Measurements from ENCODE around the gene CDC14B.
A peak's percentile ranks its signal among the peaks of the same experiment; 100 is the strongest.
"Not testable (repeated sequence)": the region's sequence is repeated elsewhere in the genome, so short reads cannot be mapped to it uniquely, and the experiment has no call there.

CDC14B gene

DNA sequence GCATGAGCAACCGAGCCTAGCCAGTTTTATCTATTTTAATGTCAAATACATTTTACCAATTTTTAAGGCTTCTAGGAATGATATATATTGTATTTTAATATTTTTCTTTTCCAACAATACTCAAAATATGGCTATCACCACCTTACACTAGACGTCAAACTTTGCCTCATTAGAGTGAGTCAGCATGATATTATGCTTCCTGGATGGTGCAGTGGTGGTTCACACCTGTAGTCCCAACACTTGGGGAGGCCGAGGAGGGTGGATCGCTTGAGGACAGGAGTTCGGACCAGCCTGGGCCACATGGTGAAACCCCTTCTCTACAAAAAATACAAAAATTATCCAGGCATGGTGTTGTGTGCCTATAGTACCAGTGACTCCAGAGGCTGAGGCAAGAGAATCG is 7.3 kb upstream of the CDC14B start:
- DNase-seq (ENCODE audit: low read depth in 1 of 2, low spot score in 1 of 2): no peak

DNA sequence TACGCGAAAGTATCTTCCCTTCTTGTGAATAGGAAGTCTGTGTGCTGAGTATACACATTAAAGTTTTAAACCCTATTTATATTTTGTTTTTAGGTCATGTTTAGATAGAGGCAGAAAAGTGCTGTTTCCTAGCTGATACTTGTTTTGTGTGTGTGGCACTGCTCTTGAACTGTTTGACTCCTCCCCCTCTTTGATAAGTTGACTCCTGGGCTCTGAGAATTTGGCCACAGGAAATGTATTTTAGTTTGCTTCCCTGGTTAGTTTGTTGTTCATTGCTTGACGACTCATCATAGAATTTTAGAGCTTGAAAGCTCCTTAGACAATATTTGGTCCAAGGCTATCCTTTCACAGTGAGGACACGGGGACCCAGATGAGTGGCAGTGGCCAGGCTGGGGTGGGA is 2.0 kb upstream of the CDC14B start:
- DNase-seq (ENCODE audit: low read depth in 1 of 2, low spot score in 1 of 2): no peak

DNA sequence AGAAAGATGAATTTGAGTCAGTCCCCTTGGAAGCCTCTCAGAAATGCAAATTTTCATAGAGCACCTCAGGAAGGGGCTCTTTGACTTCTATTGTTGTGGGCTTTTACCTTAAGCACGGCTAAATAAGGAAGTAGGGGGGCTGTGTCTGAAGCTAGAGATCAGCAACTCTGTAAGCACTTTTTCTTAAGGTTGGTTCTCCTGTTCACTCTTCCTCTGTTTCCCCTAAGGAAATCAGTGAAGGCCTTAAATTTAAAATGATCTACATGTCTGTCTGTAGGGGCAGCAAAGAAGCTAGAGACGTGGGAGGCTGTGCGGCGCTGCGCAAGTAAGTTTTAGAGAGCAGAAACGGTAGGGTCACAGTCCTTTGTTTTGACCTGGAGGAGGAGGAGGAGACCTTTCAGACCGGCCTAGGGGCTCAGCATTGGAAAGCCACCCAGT is 1.2 kb upstream of the CDC14B start:
- no peak for DNase-seq (ENCODE audit: low read depth in 1 of 2, low spot score in 1 of 2)

DNA sequence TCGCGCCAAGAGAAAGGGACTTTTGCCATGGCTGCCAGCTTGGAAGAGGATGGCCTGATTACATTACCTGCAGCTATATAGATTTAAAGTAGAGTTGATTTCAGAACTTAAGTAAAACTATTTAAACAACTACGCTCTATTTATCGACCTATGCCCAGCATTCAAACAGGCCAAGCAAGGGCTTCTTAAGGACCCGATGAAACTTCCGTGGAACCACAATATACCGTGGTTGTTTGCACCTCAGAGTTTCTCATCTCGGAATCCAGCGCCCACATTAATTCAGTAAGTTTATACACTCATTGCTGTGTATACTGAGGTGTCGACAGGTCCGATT is 505 bp upstream of the CDC14B start:
- DNase-seq (ENCODE audit: low read depth in 1 of 2, low spot score in 1 of 2): no peak

DNA sequence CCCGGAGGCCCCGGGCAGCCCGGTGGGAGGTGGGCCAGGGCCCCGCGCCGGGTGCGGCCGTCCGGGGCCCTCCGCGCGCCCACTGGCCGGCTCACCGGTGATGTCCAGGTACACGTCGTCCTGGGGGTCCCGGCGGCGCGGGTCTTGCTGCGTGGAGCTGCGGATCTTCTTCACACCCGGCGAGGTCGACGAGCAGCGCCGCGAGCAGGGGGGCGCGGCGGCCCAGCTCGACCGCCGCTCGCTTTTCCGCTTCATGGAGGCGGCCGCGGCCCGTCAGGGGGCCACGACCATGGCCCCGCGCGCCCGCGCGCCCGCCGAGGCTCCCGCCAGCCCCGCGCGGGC is 548 bp downstream of the CDC14B start:
- DNase-seq (ENCODE audit: low read depth in 1 of 2, low spot score in 1 of 2): no peak

DNA sequence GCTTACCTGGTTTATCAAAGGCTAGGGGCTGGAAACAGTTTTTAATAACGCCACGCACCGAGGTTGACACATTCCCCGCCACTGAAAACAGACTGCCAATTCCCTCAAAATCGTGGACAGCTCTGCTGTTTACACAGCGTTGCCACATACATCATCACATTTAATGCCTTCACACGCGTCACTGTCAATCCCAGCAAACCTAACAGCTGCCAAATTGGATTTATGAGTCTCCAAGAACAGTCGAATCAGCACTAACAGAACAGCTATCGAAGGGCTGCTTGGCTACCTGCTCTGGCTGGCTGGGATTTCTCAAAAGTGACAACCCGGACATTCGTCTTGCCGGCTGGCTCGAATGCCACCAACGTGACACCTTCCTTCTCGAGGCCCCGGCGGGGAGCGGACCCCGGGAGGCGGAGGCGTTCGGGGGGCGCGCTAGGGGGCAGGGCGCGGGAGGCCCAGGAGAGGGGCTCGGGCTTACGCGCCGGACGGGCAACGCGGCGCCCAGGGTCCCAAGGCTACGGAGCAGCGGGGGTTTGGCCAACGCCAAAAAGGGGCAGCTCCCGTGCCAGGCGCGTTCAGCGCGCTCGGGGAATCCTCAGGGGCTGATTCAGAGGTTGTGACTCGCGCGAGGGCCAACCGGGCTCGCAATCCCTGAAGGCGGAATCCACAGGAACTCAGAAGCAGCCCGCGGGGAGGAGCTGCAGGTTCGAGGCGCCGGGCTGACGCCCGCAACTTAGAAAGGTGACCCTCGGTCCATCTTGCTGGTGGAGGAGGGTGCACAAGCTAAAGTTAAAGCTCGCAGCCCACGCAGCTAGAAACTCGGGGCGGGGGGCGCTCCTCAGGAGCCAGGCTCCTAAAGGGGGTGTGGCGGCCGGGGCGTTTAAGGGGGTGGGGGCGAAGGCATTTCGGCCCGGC is 1.2 kb downstream of the CDC14B start:
- DNase-seq (ENCODE audit: low read depth in 1 of 2, low spot score in 1 of 2): peak in 1 of 2 donors; percentile 5

DNA sequence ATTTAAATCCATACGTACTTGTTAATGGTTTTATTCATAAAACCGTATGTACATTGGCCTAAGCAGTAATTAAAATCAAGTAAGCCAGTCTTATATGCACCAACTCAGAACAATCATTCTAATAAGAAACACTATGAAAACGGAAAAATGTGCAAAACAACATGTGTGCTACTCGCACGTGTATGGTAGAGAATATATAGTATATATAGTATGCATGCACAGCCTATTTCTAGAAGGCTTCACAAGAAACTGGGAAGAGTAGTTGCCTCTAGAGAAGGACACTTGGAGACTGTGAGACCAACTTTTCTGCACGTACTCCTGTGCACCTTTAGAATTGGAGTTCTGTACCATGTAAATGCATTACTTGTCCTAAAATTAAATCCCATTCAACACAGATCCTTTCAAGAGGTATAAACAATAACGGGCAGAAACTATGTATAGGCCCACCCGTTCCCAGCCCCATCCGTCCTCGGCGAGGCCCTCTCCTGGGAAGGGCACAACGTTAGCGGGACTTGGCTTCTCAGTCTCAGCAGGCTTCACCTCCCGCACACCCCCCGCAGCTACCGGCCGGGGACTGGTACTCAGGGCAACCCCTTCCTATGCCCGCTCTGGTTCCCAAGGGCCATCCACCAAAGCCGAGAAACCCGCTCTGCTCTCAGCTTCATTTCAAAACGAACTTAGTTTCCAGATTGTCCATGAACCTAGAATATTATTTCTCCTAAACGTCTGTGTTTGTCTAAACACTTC is 2.0 kb downstream of the CDC14B start:
- no peak for DNase-seq (ENCODE audit: low read depth in 1 of 2, low spot score in 1 of 2)

DNA sequence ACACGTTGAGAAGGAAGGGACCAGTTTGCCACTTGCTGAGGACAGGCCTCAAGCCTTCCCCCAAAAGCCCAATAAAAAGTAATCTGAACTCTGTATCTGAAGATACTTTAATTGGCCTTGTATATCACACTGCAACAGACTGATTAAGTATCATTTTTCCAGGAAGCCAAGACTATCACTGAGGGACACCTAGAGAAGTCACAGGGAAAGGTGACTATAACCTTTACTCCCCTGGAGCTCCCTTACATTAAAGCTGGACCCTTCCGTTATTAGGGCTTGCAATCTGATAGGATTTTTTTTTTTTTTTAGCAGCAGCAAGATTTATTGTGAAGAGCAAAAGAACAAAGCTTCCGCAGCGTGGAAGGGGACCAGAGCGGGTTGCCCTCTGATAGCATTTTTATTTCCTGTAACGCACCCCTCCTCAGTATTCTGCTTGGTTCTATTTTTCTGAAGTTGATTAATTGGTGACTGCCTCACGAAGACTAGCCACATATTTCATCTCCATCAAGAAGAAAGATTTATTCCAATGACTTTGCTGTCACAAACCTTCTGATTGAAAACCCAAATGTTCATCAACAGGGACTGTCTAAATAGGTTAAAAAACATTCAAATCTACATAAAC is 2.7 kb downstream of the CDC14B start:
- DNase-seq (ENCODE audit: low read depth in 1 of 2, low spot score in 1 of 2): no peak

DNA sequence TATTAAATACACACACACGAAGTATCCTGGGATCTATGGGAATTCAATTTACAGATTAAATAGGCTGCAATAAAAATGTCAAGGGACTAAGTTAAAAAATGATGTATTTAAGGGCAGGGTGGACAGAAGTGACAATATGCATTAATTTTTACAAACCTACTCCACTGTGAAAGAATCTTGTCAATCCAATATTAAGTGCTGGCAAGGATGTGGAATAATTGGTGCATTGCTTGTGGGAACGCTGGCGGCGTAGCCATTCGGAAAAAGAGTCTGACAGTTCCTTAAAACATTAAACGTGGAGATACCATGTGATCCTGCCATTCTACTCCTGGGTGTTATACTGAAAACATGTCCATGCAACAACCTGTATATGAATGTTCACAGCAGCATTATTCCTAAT is 4.2 kb downstream of the CDC14B start:
- no peak for DNase-seq (ENCODE audit: low read depth in 1 of 2, low spot score in 1 of 2)

DNA sequence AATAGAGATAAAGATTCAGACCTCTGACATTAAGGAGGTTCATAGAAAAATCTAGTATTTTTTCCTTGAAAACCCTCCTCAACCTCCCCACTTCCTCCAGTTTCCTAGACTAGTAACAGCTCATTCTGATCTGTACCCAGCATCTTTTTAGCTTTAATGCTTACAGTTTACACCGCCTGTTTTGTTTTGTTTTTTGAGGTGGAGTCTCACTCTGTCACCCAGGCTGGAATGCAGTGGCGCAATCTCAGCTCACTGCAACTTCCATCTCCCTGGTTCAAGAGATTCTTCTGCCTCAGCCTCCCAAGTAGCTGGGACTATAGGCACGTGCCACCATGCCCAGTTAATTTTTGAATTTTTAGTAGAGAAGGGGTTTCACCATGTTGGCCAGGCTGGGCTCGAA is 5.0 kb downstream of the CDC14B start:
- not testable (repeated sequence) for DNase-seq (ENCODE audit: low read depth in 1 of 2, low spot score in 1 of 2)

DNA sequence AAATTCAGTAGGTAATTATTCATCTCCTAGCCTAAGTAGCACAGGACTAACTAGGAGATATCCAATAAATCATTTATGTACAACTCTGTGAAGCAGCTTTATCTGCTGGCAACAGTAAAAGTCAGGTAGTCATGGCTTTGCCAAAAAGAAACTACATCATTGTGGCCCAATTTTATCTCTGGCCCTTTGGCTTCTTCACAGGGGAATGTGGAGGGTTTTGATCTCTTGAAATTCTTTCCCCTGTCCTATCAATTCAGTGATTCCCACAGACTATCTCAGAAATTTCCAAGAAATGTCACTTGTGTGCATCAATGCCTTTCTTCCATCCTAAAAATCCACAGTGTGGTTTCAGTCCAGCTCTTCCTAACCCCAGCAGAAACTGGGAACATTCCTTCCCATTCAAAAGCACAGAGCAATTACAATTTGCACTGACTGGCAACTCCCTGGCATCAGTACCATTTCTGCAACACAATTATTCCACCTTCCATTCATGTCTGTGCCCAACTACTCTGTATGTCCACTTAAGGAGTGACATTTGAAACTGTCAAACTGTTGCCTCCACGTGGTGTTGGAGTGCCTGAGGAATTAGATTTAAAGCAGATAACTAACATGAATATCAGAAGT is 6.6 kb downstream of the CDC14B start:
- no peak for DNase-seq (ENCODE audit: low read depth in 1 of 2, low spot score in 1 of 2)

DNA sequence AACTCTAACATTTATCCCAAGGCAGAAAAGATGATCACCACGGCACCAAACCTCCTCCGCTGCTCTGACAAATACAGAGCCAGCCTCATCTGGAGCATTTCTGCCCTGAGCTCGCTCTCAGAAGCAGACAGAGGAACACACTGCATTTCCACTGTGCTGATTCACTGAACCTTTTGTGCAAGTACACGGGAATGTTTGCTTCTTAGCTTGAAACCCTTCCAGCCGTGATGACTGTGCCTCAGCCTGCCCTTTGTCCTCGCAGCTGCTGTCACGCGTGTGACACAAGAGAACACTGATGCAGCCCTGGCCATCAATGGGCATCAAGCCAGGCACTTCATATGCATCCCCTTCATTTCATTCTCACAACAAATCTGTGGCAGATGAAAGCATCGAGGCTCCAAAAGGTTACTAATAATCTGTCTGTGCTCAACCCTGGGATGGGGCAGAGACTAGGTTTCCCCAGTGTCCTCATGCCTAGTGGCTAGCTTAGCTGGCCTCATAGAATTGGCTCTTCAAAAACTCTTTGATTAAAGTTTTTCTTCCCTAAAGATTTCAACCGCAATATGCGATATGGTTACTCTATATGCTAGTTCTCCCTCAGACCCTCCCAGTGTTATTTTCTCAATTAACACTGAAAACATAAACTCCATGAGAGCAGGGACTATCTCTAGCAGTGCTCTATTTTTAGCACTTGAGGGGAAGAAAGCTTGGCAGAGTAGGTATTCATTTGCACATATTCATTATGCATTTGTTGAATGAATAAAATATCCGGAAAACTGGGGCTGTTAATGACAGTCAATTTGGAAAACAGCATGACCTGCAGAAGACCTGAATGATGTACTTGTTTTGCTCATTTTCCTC is 7.3 kb downstream of the CDC14B start:
- no peak for DNase-seq (ENCODE audit: low read depth in 1 of 2, low spot score in 1 of 2)

DNA sequence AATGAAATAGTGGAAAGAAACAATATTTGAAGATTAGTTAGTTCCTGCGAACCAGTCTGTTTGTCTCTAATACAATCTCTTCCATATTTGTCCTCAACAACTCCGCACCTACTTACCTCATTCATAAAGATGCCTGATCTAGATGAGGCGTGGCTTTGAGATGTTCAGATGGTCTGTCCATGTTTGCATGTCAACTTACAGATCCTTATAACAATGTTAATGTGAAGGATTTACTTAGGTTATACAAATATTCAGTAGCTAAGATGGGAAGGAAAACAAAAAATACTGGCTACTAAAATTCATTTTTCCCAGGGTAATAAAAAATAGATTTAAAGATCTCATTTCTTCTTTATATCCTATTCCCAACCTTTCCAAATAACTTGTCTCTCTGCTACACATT is 8.3 kb downstream of the CDC14B start:
- DNase-seq (ENCODE audit: low read depth in 1 of 2, low spot score in 1 of 2): no peak

DNA sequence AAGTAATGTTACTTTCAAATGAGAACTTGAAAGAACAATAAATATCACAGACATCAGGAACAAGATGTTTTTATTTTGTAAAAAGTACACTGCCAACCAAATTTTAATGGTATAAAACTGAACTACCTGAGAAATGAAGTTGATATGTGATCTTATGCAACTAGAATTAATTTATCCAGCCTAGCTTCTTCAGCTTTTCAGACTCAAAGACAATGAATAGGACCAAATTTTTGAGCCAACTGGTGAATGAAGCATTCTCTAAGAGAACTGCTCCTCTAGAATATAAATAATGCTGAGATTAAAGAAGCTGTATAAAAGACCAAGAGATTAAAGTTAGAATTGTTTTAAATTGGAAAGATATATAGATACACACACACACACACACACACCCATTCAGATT is 9.9 kb downstream of the CDC14B start:
- no peak for DNase-seq (ENCODE audit: low read depth in 1 of 2, low spot score in 1 of 2)

DNA sequence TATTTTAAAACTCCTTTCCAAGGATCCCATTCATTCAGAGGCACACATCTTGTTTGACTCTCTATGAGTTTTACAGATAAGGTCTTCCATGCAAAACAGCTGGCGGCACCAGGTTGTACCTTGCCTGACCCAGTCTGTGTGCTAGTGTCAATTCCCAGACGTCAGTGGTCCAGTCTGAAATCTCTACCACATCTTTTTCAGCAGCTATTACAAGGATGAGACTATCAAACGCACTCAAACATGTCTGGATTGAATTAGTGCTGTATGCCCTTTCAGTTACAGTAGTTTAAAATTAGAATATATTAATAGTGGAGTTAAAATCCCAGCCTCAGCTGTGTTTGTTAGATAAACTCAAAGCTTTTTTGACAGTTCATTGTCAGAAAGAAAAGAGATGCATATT is 11.7 kb downstream of the CDC14B start:
- no peak for DNase-seq (ENCODE audit: low read depth in 1 of 2, low spot score in 1 of 2)

DNA sequence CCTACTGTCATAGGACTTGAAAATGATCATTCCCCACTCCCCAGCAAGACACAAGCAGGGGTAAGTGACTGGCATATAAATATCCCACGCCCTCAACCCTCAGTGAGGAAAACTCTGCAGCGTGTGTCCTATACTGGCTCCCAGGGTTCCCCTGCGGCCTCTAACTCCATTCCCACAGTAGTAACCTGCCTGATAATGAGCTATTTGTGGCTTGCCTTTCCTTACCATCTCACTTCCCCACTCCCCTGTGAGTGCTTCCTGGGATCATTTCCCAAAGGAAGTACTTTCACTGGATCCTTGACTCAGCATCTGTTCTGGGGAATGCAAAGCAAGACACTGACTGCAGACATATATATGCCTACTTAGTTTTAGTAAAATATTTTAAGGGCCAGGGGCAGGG is 14.3 kb downstream of the CDC14B start:
- no peak for DNase-seq (ENCODE audit: low read depth in 1 of 2, low spot score in 1 of 2)

DNA sequence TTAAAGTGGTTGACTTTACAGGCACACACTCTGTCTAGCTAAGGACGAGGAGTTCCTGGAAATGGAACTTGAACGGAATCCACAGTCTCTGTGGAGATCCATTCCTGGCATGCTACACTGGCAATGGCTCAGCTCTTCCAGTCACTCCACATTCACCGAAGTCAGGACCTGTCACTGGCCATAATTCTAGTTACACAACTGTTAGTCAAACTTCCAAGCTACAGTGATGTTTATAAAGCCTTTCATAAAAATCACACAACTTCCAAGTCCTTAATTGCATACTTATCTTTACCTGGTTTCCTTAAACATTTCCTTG is 15.7 kb downstream of the CDC14B start:
- no peak for DNase-seq (ENCODE audit: low read depth in 1 of 2, low spot score in 1 of 2)

DNA sequence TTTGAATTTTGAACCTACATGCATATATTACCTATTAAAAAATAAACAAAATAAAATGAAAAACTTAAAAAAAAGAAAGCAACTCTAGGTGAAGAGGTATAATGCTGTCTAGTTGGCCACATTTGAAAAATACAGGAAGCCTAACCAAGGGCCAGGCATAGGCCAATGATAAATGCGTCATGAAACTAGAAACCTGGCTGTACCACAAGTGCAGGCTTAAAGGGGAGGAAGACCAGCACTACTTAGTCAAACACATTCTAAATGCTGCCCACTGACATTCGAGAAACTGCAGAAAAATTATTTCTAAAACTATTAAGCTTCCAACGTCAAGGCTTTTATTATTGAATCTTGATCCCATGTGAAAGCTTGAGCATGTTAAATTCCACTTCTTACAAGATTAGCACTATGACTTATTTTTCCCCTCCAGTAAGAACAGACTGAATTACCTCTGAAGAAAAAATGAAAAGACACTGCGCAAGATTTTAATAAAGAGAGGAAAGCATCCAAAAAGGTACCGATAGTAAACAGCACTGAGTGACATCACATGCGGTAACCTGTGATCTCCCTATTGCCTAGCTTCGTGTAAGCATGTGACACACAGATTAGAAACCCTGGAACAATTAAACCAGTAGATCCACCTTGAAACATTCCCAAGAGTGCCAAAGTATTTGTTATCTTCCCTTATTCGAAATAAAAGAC is 16.2 kb downstream of the CDC14B start:
- no peak for DNase-seq (ENCODE audit: low read depth in 1 of 2, low spot score in 1 of 2)

DNA sequence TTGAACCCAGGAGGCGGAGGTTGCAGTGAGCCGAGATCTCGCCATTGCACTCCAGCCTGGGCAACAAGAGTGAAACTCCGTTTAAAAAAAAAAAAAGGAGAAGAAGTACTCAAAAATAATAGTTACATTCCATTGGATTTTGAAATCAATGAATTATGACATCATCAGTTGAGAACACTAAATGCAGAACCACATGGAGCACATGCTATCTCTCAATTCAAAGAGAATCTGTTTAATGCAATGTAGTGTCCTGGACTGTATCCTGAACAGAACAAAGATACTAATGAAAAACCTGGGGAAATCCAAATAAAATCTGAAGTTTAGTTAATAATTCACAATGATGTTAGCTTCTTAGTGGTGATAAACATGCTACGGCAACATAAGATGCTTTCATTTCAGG is 20.3 kb downstream of the CDC14B start:
- no peak for DNase-seq (ENCODE audit: low read depth in 1 of 2, low spot score in 1 of 2)

DNA sequence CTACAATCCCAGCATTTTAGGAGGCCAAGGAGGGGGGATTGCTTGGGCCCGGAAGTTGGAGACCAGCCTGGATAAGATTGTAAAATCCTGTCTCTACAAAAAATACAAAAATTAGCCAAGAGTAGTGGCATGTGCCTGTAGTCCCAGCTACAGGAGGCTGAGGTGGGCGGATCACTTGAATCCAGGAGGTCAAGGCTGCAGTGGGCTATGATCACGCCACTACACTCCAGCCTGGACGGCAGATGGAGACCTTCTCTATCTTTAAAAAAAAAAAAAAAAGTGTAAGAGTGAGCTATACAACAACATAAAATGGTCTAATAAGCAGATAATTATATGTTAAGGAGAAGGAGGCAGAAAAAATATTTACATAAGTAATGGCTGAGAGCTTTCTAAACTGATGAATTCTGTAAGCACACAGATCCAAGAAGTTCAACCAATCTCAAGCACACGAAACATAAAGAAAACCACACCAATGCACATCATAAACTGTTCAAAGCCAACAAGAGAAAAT is 23.0 kb downstream of the CDC14B start:
- DNase-seq (ENCODE audit: low read depth in 1 of 2, low spot score in 1 of 2): no peak

Measured in activated T-helper 1 cell treated with anti-CD3 and anti-CD28 coated beads, Interleukin-2, amount 50 U/mL, for 16 hours (primary cell).